HUES6 (cell line): ENCODE data around the gene IL22RA1.

Experiments
- H3K27ac ChIP-seq: 2 replicates; pipeline ENCODE4 v1.7.0; 2013; ENCODE audit warnings: low read depth, mild to moderate bottlenecking, low read length, inconsistent platforms
- H3K27me3 ChIP-seq: 2 replicates; pipeline ENCODE4 v1.6.1; 2013; ENCODE audit warnings: low read length; ENCODE audit not compliant: control insufficient read depth, insufficient read depth
- H3K36me3 ChIP-seq: 2 replicates; pipeline ENCODE4 v1.6.1; 2013; ENCODE audit warnings: low read length; ENCODE audit not compliant: control insufficient read depth, insufficient read depth
- H3K4me1 ChIP-seq: 2 replicates; pipeline ENCODE4 v1.6.1; 2013; ENCODE audit warnings: low read length; ENCODE audit not compliant: control insufficient read depth, insufficient read depth
- H3K4me3 ChIP-seq: 2 replicates; pipeline ENCODE4 v1.5.1; 2013; ENCODE audit warnings: low read depth, low read length
- H3K9ac ChIP-seq: one replicate; pipeline ENCODE4 v1.6.1; 2013; ENCODE audit warnings: mild to moderate bottlenecking, low read length
- H3K9me3 ChIP-seq: 2 replicates; pipeline ENCODE4 v1.6.1; 2013; ENCODE audit warnings: low read depth, low read length; ENCODE audit not compliant: control insufficient read depth, insufficient read depth

The IL22RA1 gene

GRCh38 chr1:24085007-24085406 is 57.9 kb downstream of the IL22RA1 start:
- Histone ChIP-seq H3K4me3 (no peak overlapping the region), H3K27ac (no peak overlapping the region), H3K27me3 (no peaks in the 10 kb centered on the region)

GRCh38 chr1:24084050-24084449 is 58.9 kb downstream of the IL22RA1 start:
- no peaks in the 10 kb centered on the region for H3K4me1 ChIP-seq
- H3K4me3 ChIP-seq = no peak overlapping the region
- H3K27ac ChIP-seq = no peak overlapping the region
- H3K9me3 ChIP-seq = no peaks in the 10 kb centered on the region
- H3K36me3 ChIP-seq = no peaks in the 10 kb centered on the region
- H3K27me3 ChIP-seq = no peaks in the 10 kb centered on the region
- no peak overlapping the region for H3K9ac ChIP-seq

More at GRCh38 chr1:24085007-24085406, 57.9 kb downstream of the IL22RA1 start:
- Histone ChIP-seq H3K36me3 (no peaks in the 10 kb centered on the region), H3K4me1 (no peaks in the 10 kb centered on the region), H3K9me3 (no peaks in the 10 kb centered on the region), H3K9ac (no peak overlapping the region)

GRCh38 chr1:24082372-24082771 is 60.6 kb downstream of the IL22RA1 start:
- Histone ChIP-seq H3K9me3 (no peaks in the 10 kb centered on the region), H3K27ac (no peak overlapping the region), H3K4me3 (no peak overlapping the region), H3K9ac (no peak overlapping the region), H3K36me3 (no peaks in the 10 kb centered on the region), H3K4me1 (peaks cover 5% of the 10 kb centered on the region), H3K27me3 (no peaks in the 10 kb centered on the region)

- no peaks in the 10 kb centered on the region for H3K27me3 ChIP-seq
- no peaks in the 10 kb centered on the region for H3K9me3 ChIP-seq
- no peak overlapping the region for H3K4me3 ChIP-seq
- H3K36me3 ChIP-seq = no peaks in the 10 kb centered on the region
- peaks cover 5% of the 10 kb centered on the region for H3K4me1 ChIP-seq
- H3K27ac ChIP-seq = no peak overlapping the region
- no peak overlapping the region for H3K9ac ChIP-seq
These were observed 61.8 kb downstream of the IL22RA1 start for GRCh38 chr1:24081190-24081589.

GRCh38 chr1:24080131-24080530 is 62.8 kb downstream of the IL22RA1 start:
- no peaks in the 10 kb centered on the region for H3K36me3 ChIP-seq
- no peak overlapping the region for H3K4me3 ChIP-seq
- H3K9ac ChIP-seq = no peak overlapping the region
- H3K27me3 ChIP-seq = no peaks in the 10 kb centered on the region
- peaks cover 5% of the 10 kb centered on the region for H3K4me1 ChIP-seq
- no peak overlapping the region for H3K27ac ChIP-seq
- H3K9me3 ChIP-seq = no peaks in the 10 kb centered on the region

GRCh38 chr1:24077278-24077978 is 65.5 kb downstream of the IL22RA1 start:
- H3K36me3 ChIP-seq = no peaks in the 10 kb centered on the region
- H3K27me3 ChIP-seq = no peaks in the 10 kb centered on the region
- H3K4me3 ChIP-seq = no peak overlapping the region
- peaks cover 5% of the 10 kb centered on the region for H3K4me1 ChIP-seq
- no peaks in the 10 kb centered on the region for H3K9me3 ChIP-seq
- H3K9ac ChIP-seq = no peak overlapping the region
- H3K27ac ChIP-seq = no peak overlapping the region

- Histone ChIP-seq H3K27me3 (no peaks in the 10 kb centered on the region), H3K4me3 (no peak overlapping the region), H3K36me3 (no peaks in the 10 kb centered on the region), H3K9me3 (no peaks in the 10 kb centered on the region), H3K9ac (no peak overlapping the region), H3K4me1 (peaks cover 16% of the 10 kb centered on the region), H3K27ac (no peak overlapping the region)
These were observed 67.0 kb downstream of the IL22RA1 start for GRCh38 chr1:24075946-24076345.

- H3K4me3 ChIP-seq = no peak overlapping the region
- no peaks in the 10 kb centered on the region for H3K27me3 ChIP-seq
- H3K36me3 ChIP-seq = no peaks in the 10 kb centered on the region
- H3K27ac ChIP-seq = no peak overlapping the region
- peaks cover 17% of the 10 kb centered on the region for H3K4me1 ChIP-seq
- no peaks in the 10 kb centered on the region for H3K9me3 ChIP-seq
- H3K9ac ChIP-seq = no peak overlapping the region
These were observed 67.4 kb downstream of the IL22RA1 start for GRCh38 chr1:24075590-24075854.

GRCh38 chr1:24074817-24075589 is 67.9 kb downstream of the IL22RA1 start:
- peaks cover 17% of the 10 kb centered on the region for H3K4me1 ChIP-seq
- no peaks in the 10 kb centered on the region for H3K27me3 ChIP-seq
- no peaks in the 10 kb centered on the region for H3K36me3 ChIP-seq
- no peak overlapping the region for H3K27ac ChIP-seq
- H3K4me3 ChIP-seq = no peak overlapping the region
- H3K9ac ChIP-seq = no peak overlapping the region
- H3K9me3 ChIP-seq = no peaks in the 10 kb centered on the region

- H3K27me3 ChIP-seq = no peaks in the 10 kb centered on the region
- peaks cover 17% of the 10 kb centered on the region for H3K4me1 ChIP-seq
- H3K9me3 ChIP-seq = no peaks in the 10 kb centered on the region
- H3K27ac ChIP-seq = no peak overlapping the region
- H3K36me3 ChIP-seq = no peaks in the 10 kb centered on the region
- H3K9ac ChIP-seq = no peak overlapping the region
- H3K4me3 ChIP-seq = no peak overlapping the region
These were observed 68.7 kb downstream of the IL22RA1 start for GRCh38 chr1:24074196-24074595.

- peaks cover 12% of the 10 kb centered on the region for H3K4me1 ChIP-seq
- H3K27me3 ChIP-seq = no peaks in the 10 kb centered on the region
- no peak overlapping the region for H3K4me3 ChIP-seq
- no peak overlapping the region for H3K9ac ChIP-seq
- no peak overlapping the region for H3K27ac ChIP-seq
- no peaks in the 10 kb centered on the region for H3K9me3 ChIP-seq
- H3K36me3 ChIP-seq = no peaks in the 10 kb centered on the region
These were observed 71.0 kb downstream of the IL22RA1 start for GRCh38 chr1:24071941-24072340.
